GM21360 (cell line): Measurements from ENCODE around the gene ANKRD55.
"Not testable (repeated sequence)": the region's sequence is repeated elsewhere in the genome, so short reads cannot be mapped to it uniquely, and the experiment has no call there.

Source experiments
- ATAC-seq: cut with Tn5 transposase; IDR thresholded peaks from one replicate; pipeline ENCODE4 v1.9.1; 2021; ENCODE audit warnings: mild to moderate bottlenecking, moderate library complexity; ENCODE audit not compliant: unreplicated experiment

Gene ANKRD55

DNA sequence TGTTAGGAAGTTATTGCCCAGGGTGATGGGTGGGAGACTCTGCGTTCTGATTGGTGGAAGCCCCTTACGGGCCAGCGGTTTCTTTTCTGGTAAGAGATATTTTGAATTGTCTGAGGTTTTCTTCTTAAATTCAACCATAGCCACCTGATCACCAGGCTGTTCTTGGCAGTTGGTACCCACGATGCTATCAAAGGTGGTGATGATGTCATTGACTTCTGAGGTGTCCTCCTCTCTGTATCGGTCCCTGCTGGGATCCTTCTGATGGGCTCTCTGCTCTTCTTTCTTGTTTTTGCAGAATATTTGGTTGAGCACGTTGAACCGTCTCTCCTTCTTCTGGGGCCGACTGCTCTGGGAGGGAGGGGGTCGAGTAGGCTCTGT lies 121.7 kb downstream of the ANKRD55 start:
- ATAC-seq = no peak

DNA sequence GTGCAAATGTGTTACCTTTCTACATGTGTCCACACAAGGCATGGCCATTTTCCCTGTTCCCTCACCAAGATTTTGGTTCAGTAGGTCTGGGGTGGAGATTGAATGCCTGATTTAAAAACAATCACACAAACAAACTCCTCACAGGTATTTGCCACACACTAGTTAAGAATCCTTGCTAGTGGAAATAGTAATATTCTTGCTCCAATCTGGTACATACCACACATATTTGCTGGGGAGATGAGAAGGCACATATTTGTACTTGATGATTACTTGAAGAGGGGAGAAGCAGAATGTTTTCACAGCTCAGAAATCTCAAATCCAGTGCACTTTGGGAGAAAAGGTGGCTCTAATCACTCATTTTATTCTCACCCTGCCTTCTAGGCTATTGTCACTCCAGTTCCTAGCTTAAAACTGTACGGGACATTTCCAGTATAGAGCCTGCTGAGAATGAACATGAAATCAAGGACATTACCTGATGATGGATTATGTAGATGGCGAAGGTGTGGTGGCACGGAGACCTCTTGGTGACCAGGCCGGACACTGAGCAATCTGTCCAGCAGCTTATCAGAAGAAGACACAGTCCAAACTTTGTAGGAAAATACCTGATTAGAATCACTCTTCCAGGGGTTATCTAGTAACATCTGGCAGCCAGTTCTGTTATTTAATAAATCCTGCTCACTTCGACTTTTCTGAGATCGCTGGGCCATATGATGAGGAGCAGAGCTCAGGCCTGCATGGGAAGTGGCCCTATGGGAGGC lies 122.3 kb downstream of the ANKRD55 start:
- ATAC-seq = no peak

DNA sequence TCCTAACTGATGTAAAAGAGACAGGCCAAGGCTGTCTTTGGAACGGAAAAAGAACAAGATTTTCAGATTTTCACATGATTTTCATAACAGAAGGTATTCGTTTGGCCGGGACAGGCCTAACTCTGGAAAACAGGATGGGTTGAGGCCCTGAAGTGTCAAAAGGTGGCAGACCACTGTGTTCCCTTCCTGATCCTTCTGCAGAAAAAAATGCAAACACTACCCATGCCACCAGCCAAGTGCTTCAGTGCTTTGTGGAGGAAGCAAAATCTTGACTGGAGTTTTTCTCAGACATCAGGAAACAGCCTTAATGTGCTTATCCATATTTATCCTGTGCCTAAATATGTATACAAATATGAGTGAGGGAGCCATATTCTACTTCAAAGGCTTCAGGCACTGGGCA lies 124.9 kb downstream of the ANKRD55 start:
- ATAC-seq = no peak

DNA sequence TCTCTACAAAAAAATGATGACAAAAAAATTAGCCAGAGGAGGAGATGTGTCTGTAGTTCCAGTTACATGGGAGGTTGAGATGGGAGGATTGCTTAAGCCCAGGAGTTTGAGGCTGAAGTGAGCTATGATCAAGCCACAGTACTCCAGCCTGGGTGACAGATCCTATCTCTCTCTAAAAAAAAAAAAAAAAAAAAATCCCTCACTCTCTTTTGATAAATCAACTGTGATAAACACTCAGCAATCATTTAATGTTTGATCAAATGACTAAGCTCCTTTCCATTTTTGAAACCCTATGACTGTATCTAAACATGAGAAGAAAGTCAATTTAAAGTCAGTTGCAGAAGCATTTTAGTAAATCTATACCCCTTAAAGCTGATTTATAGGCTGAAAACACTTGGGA lies 126.3 kb downstream of the ANKRD55 start:
- no peak for ATAC-seq

DNA sequence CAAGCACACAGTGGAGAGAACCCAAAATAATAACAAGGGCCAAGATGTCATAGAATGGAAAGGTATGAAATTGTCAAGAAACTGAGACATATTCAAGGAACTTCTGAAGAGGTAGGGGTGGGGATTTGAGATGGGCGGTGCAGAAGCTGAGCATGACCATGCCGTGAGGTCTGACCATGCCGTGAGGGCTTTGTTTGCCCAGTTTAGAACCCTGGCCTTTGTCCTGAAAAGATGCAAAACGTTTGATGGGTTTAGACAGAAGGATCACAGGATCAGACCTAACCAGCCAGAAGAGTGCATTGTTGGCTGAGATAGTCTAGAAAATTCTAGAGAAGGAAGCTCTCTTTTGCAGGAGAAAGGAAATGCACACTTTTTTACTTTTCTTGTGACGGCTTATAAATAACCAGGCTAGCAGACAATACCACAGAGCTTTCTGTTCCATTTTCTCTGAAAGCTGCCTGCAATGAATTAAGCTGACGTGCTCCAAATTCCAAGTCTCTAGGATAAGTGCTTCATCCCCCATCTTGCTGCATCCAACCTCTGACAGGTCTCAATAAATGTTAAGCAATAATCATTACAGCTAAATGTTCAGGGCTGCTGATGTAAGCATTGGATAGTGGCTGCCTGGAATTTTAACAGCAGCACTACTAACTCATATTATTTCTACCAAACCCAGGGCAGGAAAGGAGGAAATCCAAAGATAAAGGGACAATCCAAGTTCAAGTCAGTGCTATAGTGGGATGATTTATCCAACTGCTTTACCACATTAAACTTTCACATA lies 127.4 kb downstream of the ANKRD55 start:
- no peak for ATAC-seq

DNA sequence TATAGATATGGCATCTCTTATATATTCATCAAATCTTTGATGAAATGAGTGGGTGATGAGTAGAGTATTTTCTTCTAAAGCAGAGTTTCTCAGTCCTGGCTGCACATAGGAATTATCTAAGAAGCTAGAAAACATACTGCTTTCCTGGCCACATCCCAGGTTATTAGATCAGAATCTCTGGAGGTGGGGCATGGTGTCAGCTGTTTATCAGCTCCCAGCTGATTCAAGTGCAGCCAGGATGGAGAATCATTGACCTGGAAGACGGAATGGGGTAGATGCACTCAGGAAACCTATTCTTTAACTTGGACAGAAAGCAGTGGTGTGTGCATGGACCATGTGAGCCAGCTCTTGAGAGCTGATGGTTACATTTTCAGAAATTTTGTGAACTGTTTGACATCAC lies 130.2 kb downstream of the ANKRD55 start:
- no peak for ATAC-seq

DNA sequence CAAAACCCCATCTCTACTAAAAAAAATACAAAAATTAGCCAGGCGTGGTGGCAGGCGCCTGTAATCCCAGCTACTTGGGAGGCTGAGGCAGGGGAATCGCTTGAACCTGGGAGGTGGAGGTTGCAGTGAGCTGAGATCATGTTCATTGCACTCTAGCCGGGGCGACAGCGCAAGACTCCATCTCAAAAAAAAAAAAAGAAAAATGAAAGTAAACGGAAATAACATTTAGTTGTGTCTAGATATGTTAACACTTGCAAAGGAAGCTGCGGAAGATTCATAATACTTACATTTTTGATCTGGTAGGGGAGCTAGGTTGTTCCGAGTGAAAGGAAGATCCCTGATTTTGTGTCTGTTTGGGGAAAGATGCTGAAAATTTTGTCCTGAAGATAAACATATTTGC lies 130.9 kb downstream of the ANKRD55 start:
- ATAC-seq = not testable (repeated sequence)

DNA sequence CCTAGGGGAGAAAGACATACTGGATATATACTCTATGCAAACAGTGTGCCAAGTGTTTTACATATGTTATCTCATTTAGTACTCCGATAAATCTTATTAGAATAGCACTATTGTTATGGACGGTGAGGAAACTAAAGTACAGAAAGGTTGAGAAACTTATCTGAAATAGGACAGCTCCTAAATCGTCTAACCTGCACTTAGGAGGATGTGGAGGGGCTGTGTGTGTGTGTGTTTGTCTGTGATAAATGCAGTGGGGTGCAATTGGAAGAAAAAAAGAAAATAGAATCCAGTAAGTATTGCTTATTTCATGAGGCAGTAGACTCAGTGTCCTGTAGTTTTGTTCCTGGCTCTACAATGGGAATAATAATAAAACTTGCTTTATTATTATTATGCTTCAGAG lies 131.9 kb downstream of the ANKRD55 start:
- no peak for ATAC-seq

DNA sequence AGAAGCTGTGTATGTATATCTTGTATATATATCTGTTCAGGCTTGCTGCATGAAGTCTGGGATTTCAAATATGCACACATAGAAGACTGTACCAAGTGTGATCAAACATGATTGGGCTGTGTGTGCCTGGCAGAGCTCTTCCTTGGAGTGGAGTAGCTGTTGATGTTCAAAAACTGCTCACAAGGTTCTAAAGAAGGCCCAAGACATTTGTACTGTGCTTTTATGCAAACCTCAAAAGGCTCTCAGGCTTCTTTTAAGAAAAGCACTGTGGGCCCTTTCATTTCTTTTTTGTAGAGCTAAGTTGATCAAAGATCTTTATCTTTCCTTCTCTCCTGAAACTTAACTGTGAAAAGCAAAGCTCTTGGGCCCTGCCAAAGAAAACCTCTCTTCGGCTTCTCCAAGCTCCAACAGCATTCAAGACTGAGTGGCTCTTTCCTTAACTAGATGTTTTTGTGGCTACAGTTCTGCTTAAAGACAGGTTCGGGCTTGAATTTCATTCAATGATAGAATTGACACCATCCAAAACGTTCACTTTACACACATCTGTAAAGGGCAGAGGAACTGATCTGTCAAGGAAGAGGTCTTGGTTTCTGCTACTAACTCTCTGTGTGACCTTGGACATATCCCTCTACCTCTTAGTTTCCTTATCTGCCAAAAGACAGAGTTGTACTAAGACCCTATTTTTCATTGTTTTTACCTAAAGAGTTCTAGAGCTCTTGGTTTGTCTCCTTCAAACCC lies 132.5 kb downstream of the ANKRD55 start:
- no peak for ATAC-seq

DNA sequence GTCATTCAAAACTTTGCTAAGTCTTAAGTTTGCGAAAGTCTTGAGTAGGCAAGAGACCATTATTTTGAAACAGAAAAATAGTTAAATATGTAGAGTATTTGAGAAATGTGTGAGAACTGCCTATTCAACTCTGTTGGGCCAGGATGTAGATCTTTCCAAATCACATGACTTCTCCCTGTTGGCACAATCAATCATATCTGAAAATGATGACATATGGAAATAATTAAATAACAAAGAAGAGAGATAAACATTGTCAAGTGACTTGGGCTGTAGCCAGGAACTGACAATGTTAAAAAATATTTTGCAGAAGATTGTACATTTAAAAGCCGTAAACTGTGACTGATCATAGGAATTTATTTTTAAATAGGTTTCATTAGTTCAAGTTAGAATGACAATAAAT lies 133.8 kb downstream of the ANKRD55 start:
- ATAC-seq = no peak

DNA sequence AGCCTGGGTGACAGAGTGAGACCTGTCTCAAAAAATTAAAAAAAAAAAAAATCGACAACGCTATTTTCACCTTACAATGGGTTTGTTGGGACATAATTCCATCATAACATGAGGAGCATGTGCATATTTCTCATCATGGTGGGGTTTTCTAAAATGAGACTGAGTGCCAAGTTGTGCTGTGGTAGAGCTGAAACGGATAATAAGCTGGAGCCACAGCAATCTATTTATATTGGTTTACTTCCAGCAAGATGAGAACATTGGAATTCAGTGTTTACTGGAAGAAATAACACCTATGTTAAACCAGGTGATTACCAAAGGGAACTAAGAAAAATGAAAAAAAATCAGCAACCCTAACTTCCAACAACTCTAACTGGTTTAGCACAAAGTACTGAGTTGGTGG lies 136.1 kb downstream of the ANKRD55 start:
- no peak for ATAC-seq

DNA sequence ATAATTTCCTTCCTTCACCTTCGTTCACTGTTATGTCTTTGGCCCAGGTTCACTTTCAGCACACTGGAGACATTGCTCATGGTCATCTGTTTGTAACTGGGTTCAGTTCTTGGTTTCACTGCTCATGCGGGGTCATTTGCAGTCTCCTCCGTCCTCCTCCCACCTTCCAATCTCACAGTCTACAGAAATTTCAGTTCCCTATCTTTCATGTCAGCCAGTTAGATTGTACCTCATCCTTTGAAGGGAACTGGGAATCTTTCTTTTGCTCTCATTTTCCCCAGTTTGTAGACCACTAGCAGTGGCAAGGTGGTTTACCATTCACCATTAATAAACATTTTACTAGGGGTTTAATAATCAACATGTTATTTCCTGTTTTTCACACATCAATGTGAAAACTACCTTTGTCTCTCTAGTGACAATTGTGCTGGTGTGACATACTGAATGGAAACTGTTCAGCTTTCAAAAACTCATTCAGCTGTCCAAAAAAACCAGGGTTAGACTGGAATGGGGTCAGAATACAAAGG lies 137.5 kb downstream of the ANKRD55 start:
- peak; percentile 61 for ATAC-seq

DNA sequence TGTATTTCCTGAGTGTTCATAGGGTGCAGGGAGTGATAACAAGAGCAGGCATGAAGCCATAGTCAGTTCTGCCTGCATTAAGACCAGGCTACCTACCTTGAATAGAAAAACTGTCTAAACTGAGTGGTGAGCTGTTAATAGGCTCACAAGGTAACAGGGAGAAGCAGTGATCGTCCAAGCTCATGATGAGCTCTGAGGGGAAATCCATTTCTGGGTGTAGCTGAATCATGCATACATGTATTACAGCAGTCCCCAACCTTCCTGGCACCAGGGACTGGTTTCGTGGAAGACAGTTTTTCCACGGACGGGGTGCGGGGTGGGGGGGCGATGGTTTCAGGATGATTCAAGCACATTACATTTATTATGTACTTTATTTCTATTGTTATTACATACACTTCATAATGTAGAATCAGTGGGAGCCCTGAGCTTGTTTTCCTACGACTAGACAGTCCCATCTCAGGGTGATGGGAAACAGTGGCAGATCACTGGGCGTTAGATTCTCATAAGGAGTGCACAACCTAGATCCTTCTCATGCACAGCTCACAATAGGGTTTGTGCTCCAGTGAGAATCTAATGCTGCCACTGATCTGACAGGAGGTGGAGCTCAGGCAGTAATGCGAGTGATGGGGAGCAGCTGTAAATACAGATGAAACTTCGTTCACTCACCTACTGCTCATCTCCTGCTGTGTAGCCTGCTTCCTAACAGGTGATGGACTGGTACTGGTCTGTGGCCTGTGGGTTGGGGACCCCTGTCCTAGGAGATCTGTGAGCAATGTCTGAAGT lies 138.4 kb downstream of the ANKRD55 start:
- ATAC-seq = no peak

DNA sequence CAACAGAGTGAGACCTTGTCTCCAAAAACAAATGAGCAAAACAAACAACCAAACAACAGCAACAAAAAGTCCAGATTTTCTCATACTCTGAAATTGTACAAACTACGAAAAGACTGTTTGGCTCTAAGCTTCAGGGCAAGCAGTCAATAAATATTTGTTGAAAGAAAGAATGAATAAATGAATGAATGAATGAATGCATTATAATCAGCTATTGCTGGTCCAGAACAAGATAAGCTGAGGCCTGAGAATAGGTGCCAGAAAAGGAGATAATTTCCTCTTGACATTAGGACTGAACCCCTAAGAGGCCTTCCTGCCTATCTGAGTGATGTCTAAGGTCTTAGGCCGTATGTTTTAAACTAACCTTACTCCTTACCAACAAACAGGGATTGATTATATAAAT lies 139.2 kb downstream of the ANKRD55 start:
- no peak for ATAC-seq

DNA sequence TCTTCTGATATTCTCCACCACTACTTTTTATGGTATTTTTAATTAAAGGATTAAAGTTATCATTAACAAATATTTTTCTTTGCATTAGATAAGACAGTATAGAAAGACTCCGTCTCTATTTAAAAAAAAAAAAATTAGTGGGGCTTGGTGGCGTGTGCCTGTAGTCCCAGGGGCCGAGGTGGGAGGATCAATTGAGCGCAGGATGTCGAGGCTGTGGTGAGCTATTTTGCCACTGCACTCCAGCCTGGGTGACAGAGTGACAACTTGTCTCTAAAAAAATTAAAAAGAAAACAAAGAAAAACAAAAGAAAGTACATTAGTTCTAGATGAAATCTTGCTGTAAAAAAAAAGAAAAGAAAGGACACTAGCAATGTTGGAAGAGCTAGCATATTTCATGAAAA lies 141.0 kb downstream of the ANKRD55 start:
- ATAC-seq = no peak

DNA sequence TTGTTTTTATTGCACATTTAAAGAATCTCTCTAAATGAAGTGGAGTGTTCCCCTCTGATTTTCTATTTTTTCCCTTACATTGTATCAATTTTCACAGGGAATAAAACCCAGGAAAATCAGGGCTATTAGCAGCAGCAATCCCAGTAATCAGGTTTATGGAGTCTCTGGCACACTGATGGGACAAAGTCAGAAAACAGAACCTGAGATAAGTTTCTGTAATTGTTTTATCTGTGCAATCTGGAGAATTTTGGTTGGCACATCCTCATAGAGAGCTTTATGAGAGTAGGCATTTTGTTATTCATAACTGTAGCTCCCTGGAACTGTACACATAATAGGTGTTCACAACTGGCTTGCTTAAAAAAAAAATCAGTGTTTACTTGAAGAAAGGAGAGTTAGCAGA lies 141.5 kb downstream of the ANKRD55 start:
- no peak for ATAC-seq

DNA sequence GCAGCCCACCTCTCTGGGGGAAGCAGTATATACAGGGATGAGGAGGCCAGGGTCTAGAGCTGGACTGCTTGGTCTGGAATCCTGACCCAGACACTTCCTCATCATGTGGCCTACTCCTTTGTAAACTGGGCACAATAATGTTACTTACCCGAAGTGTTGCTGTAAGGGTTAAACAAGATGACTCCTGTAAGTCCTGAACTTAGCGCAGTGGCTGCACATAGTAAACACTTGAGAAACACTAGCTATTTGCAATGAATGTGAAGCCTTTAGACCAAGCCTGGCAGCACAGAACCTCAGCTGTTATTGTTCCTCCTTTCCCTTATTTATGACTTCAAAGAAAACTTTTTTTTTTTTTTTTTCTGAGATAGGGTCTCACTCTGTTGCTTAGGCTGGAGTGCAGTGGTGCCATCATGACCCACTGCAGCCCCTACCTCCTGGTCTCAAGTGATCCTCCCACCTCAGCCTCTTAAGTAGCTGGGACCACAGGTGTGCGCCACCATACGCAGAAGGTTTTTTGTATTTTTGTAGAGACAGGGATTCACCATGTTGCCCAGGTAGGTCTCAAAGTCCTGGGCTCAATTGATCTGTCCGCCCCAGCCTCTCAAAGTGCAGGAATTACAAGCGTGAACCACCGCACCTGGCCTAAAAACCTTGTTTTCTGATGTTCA lies 142.2 kb downstream of the ANKRD55 start:
- ATAC-seq = no peak

DNA sequence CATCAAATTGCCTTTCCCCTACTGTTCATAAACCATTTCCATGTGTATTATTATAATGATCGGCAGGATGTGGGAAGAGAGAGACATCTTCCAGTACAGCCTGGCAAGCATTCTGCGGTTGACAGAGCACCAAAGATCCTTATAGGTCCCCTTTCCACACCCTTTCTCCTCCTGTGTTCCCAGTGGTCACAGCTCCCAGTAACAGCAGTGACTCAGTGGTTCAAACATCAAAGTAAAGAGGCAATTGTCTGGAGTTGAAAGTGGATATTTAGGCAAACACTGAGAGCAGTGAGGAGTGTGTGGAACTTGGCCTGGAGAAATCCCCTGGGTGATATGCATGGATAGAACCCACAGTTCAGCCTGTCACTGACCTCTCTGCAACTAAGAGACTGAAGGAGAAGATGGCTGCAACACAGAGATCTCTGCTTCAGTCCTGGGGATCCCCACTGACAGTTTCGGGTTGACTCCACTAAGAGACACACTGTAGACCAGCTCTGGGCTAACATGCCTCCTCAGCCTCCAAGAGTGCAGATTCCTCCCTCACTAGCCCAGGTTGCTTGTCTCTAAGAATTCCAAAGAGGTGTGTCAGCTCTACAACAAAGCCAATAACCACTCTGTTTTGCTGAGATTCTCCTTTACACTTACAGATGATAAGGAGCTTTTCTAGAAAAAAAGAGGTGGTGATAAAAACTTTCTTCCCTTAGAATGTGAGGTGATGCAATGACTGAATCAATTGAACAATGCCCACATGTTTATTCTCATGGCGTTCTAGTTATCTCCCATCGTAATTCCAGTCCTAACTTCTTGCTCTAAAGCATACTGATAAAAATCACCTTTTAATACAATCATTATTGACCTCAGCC lies 143.9 kb downstream of the ANKRD55 start:
- peak; percentile 96 for ATAC-seq

DNA sequence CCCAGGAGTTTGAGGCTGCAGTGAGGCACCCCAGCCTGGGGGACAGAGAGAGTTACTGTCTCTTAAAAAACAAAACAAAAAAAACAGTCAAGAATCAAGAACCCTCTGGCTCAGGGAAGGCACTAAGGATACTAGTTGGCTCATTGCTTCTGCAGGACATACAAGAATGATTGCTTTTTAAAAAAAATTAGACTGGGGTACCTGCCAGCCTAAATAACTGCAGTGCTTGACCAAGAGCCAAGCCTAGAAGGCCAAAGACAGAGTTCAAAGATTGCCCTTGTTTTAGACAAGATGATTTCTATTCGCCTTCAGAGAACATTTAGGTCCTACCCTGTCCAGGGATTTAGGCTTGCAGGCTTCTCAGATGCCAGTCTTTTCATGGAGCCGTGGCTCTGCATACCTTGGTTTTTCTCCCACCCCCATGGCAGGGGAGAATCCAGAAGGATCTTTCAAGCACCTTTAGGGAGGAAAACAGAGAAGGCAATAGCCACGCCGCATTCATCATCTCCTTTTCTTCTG lies 144.6 kb downstream of the ANKRD55 start:
- no peak for ATAC-seq
